Retinal pigment epithelial cell (primary cell): ENCODE measurements around the gene LRRC27.

Experiments
- DNase-seq: peaks from one replicate; pipeline ENCODE4 v3.0.0-alpha.2; 2010; ENCODE audit warnings: low read depth
- H3K4me3 ChIP-seq: 2 replicates; pipeline ENCODE4 v1.5.1; 2011; ENCODE audit warnings: mild to moderate bottlenecking, low read length, control low read depth, moderate library complexity
- CTCF ChIP-seq: conservative IDR thresholded peaks from 2 replicates; pipeline ENCODE4 v1.5.1; 2011; ENCODE audit warnings: low read depth, low read length, control low read depth, inconsistent platforms

The LRRC27 gene

DNA sequence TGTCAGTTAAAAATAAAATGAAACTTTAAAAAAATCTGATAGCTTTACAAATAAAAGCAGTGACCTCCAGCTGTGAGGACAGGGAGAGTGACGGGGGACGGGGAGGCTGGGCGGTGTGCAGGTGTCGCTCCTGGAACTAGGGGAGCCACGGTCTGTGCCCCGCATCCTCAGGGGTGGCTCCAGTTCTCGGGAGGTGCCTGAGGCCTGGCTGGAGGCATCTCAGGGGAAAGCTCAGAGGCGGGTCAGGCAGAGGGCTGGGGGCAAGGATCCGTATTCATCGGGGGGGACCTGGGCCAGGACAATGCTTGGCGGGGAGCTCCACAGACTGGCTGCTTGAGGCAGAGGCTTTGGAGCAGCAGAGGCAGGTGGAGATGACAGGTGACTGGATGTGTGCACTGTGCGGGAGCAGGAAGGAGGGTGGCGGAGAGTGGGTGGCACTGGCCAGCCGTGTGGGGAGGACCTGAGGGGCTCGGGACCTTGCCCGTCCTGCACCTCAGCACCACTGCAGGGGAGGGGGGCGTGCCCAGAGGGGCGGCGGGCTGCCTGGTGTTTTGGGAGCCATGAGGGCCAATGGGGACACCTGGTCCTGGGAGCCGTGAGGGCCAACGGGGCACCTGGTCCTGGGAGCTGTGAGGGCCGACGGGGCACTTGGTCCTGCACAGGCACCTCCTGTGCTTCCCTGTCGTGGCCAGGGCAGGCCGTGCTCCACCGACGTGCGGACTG lies 78.2 kb downstream of the LRRC27 start:
- no peak for TF ChIP-seq CTCF
- no peak overlapping the region for H3K4me3 ChIP-seq
- DNase-seq: no peak

- H3K4me3 ChIP-seq: no peak overlapping the region
- TF ChIP-seq CTCF: no peak
Measured at GRCh38 chr10:132410779-132411532, 79.0 kb downstream of the LRRC27 start.

DNA sequence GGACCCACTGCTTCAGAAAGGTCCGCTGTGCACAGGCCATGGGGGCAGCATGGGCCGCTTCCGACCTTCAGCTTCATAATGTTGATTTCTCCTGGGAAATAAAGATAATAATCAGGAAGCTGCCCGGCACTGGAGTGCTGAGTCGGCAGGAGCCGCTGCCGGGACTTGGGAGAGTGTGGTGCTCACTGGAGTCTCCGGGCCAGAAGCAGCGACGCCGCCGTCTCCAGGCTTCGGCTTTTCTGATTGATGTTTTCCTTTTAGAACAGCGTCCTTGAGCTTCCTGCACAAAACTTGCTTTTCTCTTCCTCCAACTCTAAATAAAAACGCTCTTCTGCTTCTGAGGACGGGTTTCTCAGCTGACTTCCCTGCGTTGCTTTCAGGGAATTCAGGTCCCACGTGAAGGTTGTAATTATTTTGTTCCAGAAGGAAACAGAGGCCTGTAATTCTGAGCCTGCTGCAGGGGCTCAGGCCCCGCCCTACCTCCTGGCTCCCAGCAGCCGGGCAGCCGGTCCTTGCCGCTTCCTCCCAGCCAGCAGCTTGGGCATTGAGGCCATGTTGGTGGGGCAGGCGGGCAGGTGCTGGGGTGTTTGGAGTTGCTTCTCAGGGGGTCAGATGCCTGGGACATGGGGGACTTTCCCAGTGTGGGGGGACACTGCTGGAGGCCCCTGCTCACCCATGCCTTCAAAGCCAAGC lies 79.7 kb downstream of the LRRC27 start:
- H3K4me3 ChIP-seq: no peak overlapping the region
- peak; percentile 2 for TF ChIP-seq CTCF
- DNase-seq: no peak

More at GRCh38 chr10:132410779-132411532, 79.0 kb downstream of the LRRC27 start:
- no peak for DNase-seq

- no peak overlapping the region for H3K4me3 ChIP-seq
- peak; percentile 12 for TF ChIP-seq CTCF
- no peak for DNase-seq
Measured at GRCh38 chr10:132412316-132413192, 80.6 kb downstream of the LRRC27 start.

DNA sequence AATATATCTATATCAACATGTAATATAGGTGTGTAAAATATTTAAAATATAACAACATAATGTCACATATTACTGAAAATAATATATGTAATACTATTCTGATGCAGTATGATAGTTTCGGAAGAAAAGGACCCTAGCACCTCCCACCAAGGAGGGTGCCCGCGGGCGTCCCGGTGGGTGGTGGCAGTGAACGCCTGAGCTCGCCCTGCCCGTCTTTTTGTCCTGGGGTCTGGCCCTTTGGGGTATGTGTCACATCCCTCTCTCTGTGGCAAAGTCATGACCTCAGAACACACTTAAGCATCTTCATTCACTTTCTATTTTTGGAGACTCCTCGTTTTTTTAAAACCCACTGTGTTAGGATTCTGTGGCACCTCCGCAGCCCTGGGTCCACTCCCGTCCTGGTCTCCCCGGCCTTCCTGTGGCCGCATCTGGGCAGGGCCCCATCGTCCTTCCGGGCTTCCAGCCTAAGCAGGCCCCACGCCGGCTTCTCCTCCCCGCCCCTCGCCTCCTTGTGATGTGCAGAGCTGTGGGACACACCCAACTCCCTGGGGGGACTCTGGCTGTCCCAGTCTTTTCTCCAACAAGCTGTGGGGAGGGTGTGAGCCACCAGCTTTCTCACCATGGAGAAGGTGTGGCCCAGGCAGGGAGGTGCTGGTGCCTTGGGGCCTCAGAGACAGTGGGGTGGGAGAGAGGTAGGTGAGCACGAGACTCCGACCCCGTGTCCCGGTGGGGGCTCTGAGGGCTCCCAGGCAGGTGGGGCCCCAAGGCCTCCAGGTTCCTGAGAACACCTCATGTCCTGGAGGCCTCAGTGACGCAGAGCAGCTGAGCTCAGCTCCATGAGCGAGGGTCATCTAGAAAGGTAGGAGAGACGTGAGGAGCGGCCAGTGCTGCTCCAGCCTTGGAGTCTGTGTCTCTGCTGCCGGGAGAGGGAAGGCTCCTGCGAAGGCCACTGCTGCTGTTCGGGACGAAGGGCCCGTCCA lies 81.5 kb downstream of the LRRC27 start:
- no peak for TF ChIP-seq CTCF
- H3K4me3 ChIP-seq: no peak overlapping the region
- DNase-seq: no peak

DNA sequence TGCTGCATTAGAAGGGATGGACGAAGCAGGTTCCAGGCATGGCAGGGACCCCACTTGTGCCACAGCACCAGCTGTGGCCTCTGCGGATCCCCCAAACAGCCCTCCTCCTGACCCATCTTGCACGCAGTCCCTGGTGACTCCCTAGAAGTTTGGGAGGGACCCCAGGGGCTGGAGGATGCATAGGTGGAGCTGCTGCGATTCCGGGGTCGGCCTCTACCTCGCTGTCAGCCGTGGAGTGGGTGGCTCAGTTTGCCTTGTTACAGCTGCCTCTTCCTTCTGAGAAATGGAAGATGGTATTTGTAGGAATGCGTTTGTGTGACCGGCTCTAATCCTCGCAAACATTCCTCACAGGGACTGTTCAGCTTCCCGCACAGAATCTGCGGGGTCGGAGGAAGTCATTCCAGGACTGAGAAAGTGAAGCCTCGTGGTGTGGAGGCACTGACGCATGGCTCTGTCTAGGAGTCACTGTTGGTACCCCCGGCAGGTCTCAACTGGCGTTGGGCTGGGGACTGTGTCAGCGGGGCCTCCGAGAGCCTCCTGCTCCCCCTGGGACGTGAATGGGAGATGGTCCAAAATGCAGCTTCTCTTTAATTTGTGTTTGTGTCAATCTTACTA lies 82.5 kb downstream of the LRRC27 start:
- no peak overlapping the region for H3K4me3 ChIP-seq
- no peak for DNase-seq
- TF ChIP-seq CTCF: no peak
